ENCODE measurements around the gene OAS2.

OAS2 gene

GRCh38 chr12:112978163-112979040, at the start of gene OAS2:
Gene OAS2 (plus strand): TSS chr12:112978519. CDS start chr12:112978609, 90 bp downstream.
- peak; percentile 66 for DNase-seq (ENCODE audit: low spot score)

GRCh38 chr12:112928978-112929377, 49.3 kb upstream of the OAS2 start:
- no peak for DNase-seq (ENCODE audit: low spot score)

- DNase-seq (ENCODE audit: low spot score): no peak
Observed at GRCh38 chr12:112929715-112930114, 48.6 kb upstream of the OAS2 start.

- no peak for DNase-seq (ENCODE audit: low spot score)
Observed at GRCh38 chr12:112930350-112930749, 48.0 kb upstream of the OAS2 start.

- DNase-seq (ENCODE audit: low spot score): peak; percentile 24
Observed at GRCh38 chr12:112932485-112933128, 45.7 kb upstream of the OAS2 start.

- no peak for DNase-seq (ENCODE audit: low spot score)
Observed at GRCh38 chr12:112933129-112933505, 45.2 kb upstream of the OAS2 start.

- DNase-seq (ENCODE audit: low spot score): no peak
Observed at GRCh38 chr12:112936264-112936663, 42.1 kb upstream of the OAS2 start.

GRCh38 chr12:112936927-112937326, 41.4 kb upstream of the OAS2 start:
- DNase-seq (ENCODE audit: low spot score): no peak

GRCh38 chr12:112937741-112938719, 40.3 kb upstream of the OAS2 start, which contains the start of gene OAS3:
Gene OAS3 (plus strand): TSS chr12:112938474. CDS start chr12:112938531, 57 bp downstream.
- DNase-seq (ENCODE audit: low spot score): peak; percentile 90

- DNase-seq (ENCODE audit: low spot score): no peak
Observed at GRCh38 chr12:112938751-112939150, 39.6 kb upstream of the OAS2 start.

- no peak for DNase-seq (ENCODE audit: low spot score)
Observed at GRCh38 chr12:112939761-112940381, 38.4 kb upstream of the OAS2 start.

- DNase-seq (ENCODE audit: low spot score): no peak
Observed at GRCh38 chr12:112941528-112942335, 36.6 kb upstream of the OAS2 start.

- DNase-seq (ENCODE audit: low spot score): no peak
Observed at GRCh38 chr12:112942572-112942971, 35.7 kb upstream of the OAS2 start.

GRCh38 chr12:112944024-112944690, 34.2 kb upstream of the OAS2 start:
- DNase-seq (ENCODE audit: low spot score): no peak

- DNase-seq (ENCODE audit: low spot score): no peak
Observed at GRCh38 chr12:112945515-112945914, 32.8 kb upstream of the OAS2 start.

GRCh38 chr12:112946236-112947000, 31.9 kb upstream of the OAS2 start:
- DNase-seq (ENCODE audit: low spot score): no peak

GRCh38 chr12:112947314-112947713, 31.0 kb upstream of the OAS2 start:
- DNase-seq (ENCODE audit: low spot score): no peak

- DNase-seq (ENCODE audit: low spot score): no peak
Observed at GRCh38 chr12:112947761-112948160, 30.6 kb upstream of the OAS2 start.

- no peak for DNase-seq (ENCODE audit: low spot score)
Observed at GRCh38 chr12:112948806-112949205, 29.5 kb upstream of the OAS2 start.
